Stimulated activated naive CD8-positive, alpha-beta T cell treated with anti-CD3 and anti-CD28 coated beads, Interleukin-15, amount 100 ng/mL, for 72 hours (primary cell): ENCODE measurements around the gene TNFRSF1B.

Source experiments
- ATAC-seq: fragments of 150-1000 bp; cut with Tn5 transposase; 2 replicates; pipeline ENCODE4 v1.10.0; 2021; ENCODE audit warnings: mild to moderate bottlenecking, moderate library complexity
- DNase-seq, 2 donors: peaks; one replicate each; pipeline ENCODE4 v3.0.0; 2021 to 2022
- H3K27ac Mint-ChIP-seq, 2 donors: one replicate each; pipeline ENCODE4 v1.8.0; 2022; ENCODE audit warnings: mild to moderate bottlenecking in 2 of 2, mixed read lengths in 2 of 2, moderate library complexity in 2 of 2
- H3K27me3 Mint-ChIP-seq: one replicate; pipeline ENCODE4 v1.8.0; 2022; ENCODE audit warnings: mixed read lengths
- H3K4me1 Mint-ChIP-seq: one replicate; pipeline ENCODE4 v1.8.0; 2022; ENCODE audit warnings: mild to moderate bottlenecking, mixed read lengths
- H3K4me3 Mint-ChIP-seq, 2 donors: one replicate each; pipeline ENCODE4 v1.8.0; 2022; ENCODE audit warnings: mild to moderate bottlenecking in 2 of 2, mixed read lengths in 2 of 2, moderate library complexity in 1 of 2
- H3K9me3 Mint-ChIP-seq, 2 donors: one replicate each; pipeline ENCODE4 v1.8.0; 2022; ENCODE audit warnings: mixed read lengths in 2 of 2

The TNFRSF1B gene

DNA sequence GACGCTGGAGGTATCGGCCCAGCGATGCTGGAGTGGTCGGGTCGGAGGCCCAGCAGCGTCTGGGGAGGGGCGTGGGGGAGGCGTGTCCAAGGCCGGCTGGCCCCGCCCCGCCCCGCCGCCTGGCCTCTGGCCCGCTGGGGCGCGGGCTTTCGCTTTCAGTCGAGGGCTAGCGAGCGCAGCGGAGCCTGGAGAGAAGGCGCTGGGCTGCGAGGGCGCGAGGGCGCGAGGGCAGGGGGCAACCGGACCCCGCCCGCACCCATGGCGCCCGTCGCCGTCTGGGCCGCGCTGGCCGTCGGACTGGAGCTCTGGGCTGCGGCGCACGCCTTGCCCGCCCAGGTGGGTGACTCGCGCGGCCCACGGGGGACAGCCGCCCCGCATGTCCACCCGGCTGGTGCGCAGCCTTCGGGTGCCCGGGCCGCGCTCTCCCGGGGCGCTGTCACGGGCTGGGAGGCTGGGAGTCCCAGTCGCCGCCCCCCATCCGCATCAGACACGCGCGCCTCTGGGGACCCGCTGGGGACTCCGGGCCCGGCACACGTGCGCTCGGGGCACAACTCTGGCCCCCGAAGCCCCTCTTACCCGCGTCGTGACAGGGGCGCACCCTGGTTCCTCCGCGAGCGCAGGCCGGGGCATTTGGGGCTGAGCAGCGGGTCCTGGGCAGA is at the start of gene TNFRSF1B:
Gene TNFRSF1B (plus strand): TSS at position 158 of the 659 bp plus-strand sequence. CDS start 101 bp downstream, at position 259.
- ATAC-seq (peak; percentile 65), DNase-seq (peak; percentile 72 to 75)
- H3K27me3 Mint-ChIP-seq = no peaks in the 10 kb centered on the region
- peak within 1 kb of the TSS; percentile 98 to 99 for H3K27ac Mint-ChIP-seq
- peaks cover 6 to 7% of the 10 kb centered on the region in 2 donors for H3K9me3 Mint-ChIP-seq
- H3K4me1 Mint-ChIP-seq = peaks cover 86% of the 10 kb centered on the region
- peak within 1 kb of the TSS; percentile 100 for H3K4me3 Mint-ChIP-seq

DNA sequence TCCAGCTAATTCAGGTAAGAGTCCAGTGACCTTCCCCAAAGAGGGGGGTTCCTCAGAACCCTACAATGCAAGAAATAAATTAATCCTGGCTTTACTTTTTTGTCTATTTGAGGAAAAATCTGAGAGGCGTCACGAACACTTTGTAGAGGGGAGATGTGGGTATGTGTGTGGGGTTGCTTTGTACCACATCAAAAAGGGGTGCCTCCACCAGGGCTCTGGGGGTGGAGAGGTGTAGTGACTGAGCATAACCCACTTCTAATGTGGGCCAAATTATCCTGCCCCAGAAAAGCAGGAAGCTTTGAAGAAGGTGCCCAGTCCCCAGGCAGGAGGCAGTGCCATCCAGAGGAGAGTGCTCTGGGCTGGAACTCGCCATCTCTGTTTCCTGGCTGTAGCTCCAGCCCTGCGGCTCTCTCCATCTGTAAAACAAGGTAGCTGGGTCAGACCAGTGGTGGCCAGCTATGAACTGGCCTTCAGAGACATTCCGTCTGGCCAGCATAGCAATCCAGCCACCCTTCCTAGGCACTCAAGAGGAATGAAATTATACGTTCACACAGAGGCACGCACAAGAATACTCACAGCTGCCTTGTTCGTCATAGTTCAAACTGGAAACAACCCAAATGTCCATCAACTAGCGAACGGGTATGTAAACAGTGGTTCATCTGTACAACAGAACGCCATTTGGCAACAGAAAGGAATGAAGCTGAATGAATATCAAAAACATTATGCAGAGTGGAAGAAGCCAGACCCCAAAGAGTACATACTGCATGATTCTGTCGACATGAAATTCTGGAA is 45.4 kb upstream of the TNFRSF1B start:
- DNase-seq (no peak), ATAC-seq (no peak)

DNA sequence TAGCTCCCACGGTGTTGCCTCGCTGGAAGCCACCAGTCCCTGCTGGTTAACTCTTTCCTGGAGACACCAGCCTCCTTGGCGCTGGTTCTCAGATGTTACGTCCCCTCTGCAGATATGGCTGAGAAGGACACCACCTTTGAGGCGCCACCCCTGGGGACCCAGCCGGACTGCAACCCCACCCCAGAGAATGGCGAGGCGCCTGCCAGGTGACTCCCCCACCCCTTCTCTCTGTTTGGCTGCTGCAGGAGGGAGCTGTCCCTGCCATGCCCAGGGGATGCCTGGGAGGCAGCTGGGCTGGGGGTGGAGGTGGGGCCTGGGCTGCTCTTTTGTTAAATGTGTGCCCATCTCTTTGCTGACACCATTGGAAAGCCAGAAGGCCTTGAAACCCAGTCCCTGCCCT is 43.6 kb upstream of the TNFRSF1B start:
- peaks cover 39% of the 10 kb centered on the region for H3K27me3 Mint-ChIP-seq
- DNase-seq = no peak
- ATAC-seq = no peak
- peaks cover 0 to 7% of the 10 kb centered on the region in 2 donors for H3K9me3 Mint-ChIP-seq
- no peak overlapping the region for H3K4me3 Mint-ChIP-seq
- no peak overlapping the region for H3K27ac Mint-ChIP-seq
- H3K4me1 Mint-ChIP-seq = peaks cover 60% of the 10 kb centered on the region

More for the DNA sequence above, 45.4 kb upstream of the TNFRSF1B start:
- Mint-ChIP-seq H3K4me3 (peak overlapping the region in 1 of 2 donors; percentile 36), H3K27ac (no peak overlapping the region), H3K27me3 (peaks cover 39% of the 10 kb centered on the region), H3K9me3 (peaks cover 0 to 7% of the 10 kb centered on the region in 2 donors), H3K4me1 (peaks cover 43% of the 10 kb centered on the region)

DNA sequence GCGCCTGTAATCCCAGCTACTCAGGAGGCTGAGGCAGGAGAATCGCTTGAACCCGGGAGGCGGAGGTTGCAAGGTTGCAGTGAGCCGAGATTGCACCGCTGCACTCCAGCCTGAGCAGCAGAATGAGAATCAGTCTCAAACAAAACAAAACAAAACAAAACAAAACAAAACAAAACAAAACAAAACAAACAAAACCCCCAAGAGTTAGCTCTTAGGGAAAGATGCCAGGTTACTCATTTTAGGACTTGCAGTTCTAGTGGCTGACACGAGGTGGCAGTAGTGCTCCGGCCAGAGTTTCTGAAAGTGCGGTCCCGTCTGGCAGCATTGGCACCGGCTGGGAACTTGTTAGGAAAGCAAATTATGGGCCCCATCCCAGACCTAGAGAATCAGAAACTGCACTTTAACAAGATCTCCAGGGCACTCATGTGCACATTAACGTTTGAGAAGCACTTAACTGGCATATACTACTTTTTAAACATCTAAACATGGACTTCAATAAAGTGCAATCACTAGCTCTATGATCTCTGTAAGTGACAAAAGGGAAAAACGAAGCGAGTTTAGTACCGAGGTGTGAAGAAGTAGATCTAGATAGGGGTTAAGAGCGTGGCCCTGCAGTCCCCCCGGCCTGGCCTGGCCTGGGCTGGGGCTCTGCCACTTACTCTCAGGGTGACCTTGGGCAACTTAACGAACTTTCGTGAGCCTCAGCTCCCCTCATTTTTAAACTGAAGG is 41.9 kb upstream of the TNFRSF1B start:
- peaks cover 76% of the 10 kb centered on the region for H3K4me1 Mint-ChIP-seq
- ATAC-seq (no peak), DNase-seq (peak; percentile 77)
- peaks cover 0 to 6% of the 10 kb centered on the region in 2 donors for H3K9me3 Mint-ChIP-seq
- H3K27me3 Mint-ChIP-seq = peaks cover 34% of the 10 kb centered on the region
- H3K4me3 Mint-ChIP-seq = peak overlapping the region; percentile 44 to 45
- H3K27ac Mint-ChIP-seq = peak overlapping the region in 1 of 2 donors; percentile 9

DNA sequence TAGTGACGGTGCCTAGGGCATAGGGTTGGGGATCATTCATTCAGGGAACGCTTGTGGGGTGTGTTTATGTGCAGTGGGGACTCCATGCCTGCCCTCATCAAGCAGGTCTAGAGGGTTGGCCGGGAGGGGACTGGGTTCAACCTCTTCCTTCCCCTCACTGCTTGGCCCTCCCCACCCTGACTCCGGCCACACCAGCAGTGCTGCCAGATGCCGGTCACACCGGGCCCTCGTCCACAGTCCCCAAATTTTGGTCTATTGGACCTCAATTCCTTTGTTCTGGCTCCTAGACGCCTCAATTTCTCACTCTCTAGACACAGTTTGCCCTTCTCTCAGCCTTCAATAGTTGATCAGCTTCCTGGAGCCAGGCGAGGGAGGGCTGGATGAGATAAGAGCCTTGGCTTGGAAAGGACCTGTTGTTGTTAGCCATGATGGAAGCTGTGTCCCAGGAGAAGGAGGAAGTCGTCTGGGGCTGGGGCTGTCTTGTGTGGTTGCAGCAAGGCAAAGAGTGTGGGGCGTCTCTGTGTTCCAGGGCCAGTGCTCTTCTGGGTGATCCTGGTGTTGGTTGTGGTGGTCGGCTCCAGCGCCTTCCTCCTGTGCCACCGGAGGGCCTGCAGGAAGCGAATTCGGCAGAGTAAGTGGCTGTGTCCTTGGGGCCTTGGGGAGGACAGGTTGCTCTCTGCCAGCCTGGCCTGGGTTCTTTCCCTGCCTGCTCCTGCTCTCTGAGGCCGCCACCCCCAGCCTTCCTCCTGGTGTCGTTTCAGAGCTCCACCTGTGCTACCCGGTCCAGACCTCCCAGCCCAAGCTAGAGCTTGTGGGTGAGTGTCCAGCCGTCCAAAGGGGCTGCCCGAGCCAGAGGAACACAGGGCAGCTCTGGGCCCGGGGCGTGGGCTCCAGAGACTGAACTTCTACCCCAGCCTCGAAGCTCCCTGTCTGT is 41.1 kb upstream of the TNFRSF1B start:
- no peak for DNase-seq
- H3K4me1 Mint-ChIP-seq = peaks cover 76% of the 10 kb centered on the region
- H3K4me3 Mint-ChIP-seq = peak overlapping the region; percentile 2 to 52
- peaks cover 26% of the 10 kb centered on the region for H3K27me3 Mint-ChIP-seq
- no peaks in the 10 kb centered on the region for H3K9me3 Mint-ChIP-seq
- peak overlapping the region; percentile 9 to 96 for H3K27ac Mint-ChIP-seq
- ATAC-seq = no peak

DNA sequence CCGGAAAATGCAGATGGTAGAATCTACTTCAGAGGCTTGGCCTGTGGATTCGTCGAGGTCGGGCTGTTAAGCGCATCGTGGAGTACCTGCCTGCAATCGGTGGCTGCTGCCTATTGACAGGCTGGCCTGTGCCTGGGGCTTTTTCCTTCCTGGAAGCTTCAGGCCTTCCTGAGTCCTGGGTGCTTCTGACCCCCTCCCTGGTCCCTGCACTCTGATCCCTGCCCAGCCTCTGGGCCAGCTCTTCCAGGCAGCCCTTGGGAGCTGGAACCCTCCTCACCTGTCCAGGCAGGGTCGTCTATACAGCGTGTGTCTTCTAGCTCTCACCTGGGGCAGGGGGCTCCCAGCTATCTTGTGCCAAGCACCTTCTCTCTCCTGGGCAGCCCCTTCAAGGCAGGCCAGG is 40.0 kb upstream of the TNFRSF1B start:
- Mint-ChIP-seq H3K4me3 (peak overlapping the region; percentile 79 to 84), H3K4me1 (peaks cover 69% of the 10 kb centered on the region)
- peak; percentile 4 for ATAC-seq

DNA sequence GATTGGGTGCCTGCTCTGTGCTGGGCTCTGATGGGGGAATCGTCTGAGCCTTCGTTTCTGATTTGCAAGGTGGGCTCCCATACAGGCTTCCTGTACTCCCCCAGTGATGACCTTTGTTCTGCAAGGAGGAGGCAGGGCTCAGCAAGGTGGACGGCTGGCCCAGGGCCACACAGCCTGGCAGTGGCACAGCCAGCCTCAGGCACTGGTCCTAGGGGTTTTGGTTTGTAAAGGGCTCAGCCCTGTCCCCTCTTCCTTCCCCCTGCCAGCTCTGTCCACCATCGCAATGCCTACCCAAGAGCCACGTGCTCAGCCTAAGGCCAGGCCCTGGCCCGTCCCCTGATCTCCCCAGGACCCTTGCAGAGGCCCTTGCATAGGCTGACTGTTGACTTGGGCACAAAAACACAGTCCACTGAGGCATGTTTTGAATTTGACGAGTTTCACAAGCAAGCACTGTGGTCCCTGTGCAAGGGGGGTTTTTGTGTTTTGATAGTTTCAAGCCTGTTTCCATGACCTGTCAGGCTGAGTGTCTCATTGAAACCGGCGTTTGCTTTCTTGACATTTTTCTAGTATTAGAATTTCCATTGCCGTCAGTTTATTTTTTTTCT is 39.5 kb upstream of the TNFRSF1B start:
- peak overlapping the region; percentile 95 to 96 for H3K27ac Mint-ChIP-seq
- H3K4me3 Mint-ChIP-seq = peak overlapping the region; percentile 79 to 84
- H3K4me1 Mint-ChIP-seq = peaks cover 71% of the 10 kb centered on the region
- DNase-seq = peak; percentile 66 to 73
- H3K27me3 Mint-ChIP-seq = peaks cover 11% of the 10 kb centered on the region
- no peaks in the 10 kb centered on the region for H3K9me3 Mint-ChIP-seq
- peak; percentile 94 for ATAC-seq

More for the DNA sequence above, 40.0 kb upstream of the TNFRSF1B start:
- Mint-ChIP-seq H3K9me3 (no peaks in the 10 kb centered on the region), H3K27me3 (peaks cover 15% of the 10 kb centered on the region), H3K27ac (peak overlapping the region; percentile 95 to 96)
- DNase-seq = no peak

DNA sequence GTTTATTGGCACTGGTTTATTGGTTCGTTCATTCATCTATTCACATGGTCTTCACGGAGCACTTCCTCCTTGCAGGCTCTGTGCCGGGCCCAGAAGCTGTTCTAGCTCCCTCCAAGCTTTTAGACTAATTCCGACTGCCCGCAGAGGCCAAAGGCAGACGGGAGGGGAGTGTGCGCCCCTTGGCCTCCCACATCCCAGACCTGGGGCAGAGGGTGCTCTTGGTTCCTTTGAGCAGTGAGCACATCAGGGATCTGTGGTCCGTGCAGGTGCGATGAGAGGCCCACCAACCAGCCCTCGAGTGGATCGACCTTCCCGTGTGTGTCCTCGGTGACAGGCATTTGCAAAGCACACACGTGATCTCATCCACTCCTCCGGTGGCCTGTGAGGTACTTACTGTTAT is 38.7 kb upstream of the TNFRSF1B start:
- DNase-seq (no peak), ATAC-seq (peak; percentile 3)
- H3K4me1 Mint-ChIP-seq = peaks cover 79% of the 10 kb centered on the region
- H3K4me3 Mint-ChIP-seq = peak overlapping the region; percentile 79 to 84
- H3K9me3 Mint-ChIP-seq = no peaks in the 10 kb centered on the region
- peaks cover 9% of the 10 kb centered on the region for H3K27me3 Mint-ChIP-seq
- H3K27ac Mint-ChIP-seq = peak overlapping the region; percentile 95 to 96

DNA sequence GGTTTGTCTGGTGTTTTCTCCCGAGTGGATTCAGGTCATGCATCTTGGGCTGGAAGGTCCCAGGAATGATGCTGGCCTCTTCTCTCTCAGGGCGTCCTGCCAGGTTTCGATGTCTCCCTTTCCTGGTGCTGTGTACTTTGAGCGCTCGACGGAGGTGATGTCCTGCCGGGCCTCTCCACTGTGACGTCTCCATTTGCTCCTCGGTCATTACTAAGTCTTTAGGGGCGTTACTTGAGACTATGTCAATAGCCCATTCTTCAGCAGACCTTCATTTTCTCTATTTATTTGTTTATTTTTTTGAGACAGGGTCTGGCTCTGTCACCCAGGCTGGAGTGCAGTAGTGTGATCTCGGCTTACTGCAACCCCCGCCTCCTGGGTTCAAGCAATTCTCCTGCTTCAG is 37.2 kb upstream of the TNFRSF1B start:
- DNase-seq = no peak
- peaks cover 92% of the 10 kb centered on the region for H3K4me1 Mint-ChIP-seq
- no peaks in the 10 kb centered on the region for H3K9me3 Mint-ChIP-seq
- H3K27me3 Mint-ChIP-seq = no peaks in the 10 kb centered on the region
- peak overlapping the region; percentile 29 to 41 for H3K4me3 Mint-ChIP-seq
- peak overlapping the region; percentile 31 to 34 for H3K27ac Mint-ChIP-seq
- ATAC-seq = no peak

DNA sequence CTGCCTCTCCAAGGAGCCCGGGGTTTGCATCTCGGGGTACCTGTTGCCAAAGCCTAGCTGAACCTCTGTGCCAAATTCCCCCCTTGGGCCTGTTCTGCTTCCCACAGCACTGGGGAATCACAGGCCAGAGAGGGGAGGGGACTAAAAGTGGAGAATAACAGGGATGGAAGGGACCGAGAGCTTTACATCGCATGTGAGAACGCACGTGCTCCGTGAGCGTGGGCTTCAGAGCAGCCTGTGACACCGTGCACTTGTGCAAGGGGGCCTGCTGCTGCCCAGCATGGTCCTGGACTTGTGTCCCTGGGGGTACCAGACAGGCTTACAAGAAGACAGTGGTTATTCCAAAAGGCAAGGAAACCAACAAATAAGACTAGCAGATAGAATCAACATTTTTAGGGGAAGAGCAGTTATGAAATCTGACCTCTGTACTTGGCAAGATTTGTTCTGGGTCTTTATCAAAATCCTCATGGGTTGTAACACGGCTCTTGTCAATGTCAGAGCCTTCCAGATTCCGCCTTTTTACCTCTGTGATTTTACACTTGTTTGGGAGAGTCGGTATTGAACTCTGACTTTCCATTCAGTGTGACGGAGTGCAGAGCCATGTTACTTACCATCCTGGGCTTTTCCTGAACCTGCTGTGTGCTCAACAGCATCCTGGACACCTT is 36.2 kb upstream of the TNFRSF1B start:
- DNase-seq = no peak
- no peak for ATAC-seq
- no peaks in the 10 kb centered on the region for H3K27me3 Mint-ChIP-seq
- peak overlapping the region in 1 of 2 donors; percentile 49 for H3K27ac Mint-ChIP-seq
- no peaks in the 10 kb centered on the region for H3K9me3 Mint-ChIP-seq
- H3K4me3 Mint-ChIP-seq = no peak overlapping the region
- H3K4me1 Mint-ChIP-seq = peaks cover 82% of the 10 kb centered on the region

DNA sequence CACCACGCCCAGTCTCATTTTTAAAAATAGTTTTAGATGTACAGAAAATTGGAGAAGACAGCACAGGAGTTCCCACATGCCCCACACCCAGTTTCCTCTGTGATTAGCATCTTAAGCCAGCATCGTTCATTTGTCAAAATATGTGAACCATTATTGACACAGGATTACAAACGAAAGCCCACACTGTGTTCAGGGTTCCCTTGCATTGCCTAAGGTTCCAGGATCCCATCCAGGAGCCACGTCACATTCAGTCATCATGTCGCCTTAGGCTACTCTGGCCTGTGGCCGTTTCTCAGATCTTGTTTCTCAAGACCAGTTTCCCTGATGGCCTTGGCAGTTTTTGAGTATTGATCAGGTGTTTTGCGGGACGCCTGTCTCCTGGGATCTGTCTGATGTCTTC is 34.7 kb upstream of the TNFRSF1B start:
- H3K4me1 Mint-ChIP-seq = peaks cover 73% of the 10 kb centered on the region
- H3K27ac Mint-ChIP-seq = peak overlapping the region in 1 of 2 donors; percentile 46
- H3K4me3 Mint-ChIP-seq = peak overlapping the region in 1 of 2 donors; percentile 22
- no peaks in the 10 kb centered on the region for H3K9me3 Mint-ChIP-seq
- ATAC-seq (no peak), DNase-seq (no peak)
- no peaks in the 10 kb centered on the region for H3K27me3 Mint-ChIP-seq

DNA sequence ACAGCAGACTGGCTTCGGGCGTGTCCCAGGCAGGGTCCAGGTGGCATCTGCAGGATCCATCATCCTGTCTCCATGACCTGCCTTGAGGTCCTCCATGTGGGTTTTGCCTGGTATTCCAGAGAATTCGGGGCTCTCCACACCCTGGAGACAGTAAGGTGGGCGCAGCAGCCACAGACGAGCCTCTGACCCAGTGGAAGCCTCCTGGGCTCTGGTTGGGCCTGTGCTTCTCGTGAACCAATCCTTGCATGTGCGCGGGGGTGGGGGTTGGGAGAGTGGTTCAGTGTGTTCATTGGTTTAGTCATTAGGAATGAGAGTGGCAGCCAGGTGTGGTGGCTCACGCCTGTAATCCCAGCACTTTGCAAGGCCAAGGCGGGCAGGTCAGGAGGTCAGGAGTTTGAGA is 32.1 kb upstream of the TNFRSF1B start:
- H3K27ac Mint-ChIP-seq = no peak overlapping the region
- no peak for DNase-seq
- H3K4me1 Mint-ChIP-seq = peaks cover 69% of the 10 kb centered on the region
- no peak overlapping the region for H3K4me3 Mint-ChIP-seq
- H3K9me3 Mint-ChIP-seq = no peaks in the 10 kb centered on the region
- ATAC-seq = no peak
- no peaks in the 10 kb centered on the region for H3K27me3 Mint-ChIP-seq

DNA sequence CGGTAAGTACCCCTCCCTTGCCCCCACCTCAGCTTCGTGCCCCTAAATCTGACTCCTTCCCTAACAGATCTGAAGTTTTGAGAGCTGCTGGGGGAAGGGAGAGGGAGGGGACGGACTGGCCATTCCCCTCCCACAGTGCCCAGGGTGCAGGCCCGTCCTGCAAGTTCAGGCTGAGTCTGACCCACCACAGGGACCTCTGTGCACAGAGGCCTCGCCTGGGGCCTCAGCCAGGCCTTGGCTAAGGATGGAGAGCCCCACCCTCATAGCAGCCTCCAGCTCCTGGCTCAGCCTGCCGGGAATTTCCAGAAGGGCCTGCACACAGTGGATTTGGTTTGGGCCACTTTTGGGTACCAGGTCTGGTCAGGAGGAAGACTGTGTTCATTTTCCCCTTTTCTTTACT is 31.2 kb upstream of the TNFRSF1B start:
- H3K9me3 Mint-ChIP-seq = no peaks in the 10 kb centered on the region
- peaks cover 61% of the 10 kb centered on the region for H3K4me1 Mint-ChIP-seq
- no peaks in the 10 kb centered on the region for H3K27me3 Mint-ChIP-seq
- ATAC-seq (no peak), DNase-seq (no peak)
- H3K4me3 Mint-ChIP-seq = no peak overlapping the region
- no peak overlapping the region for H3K27ac Mint-ChIP-seq
